OCI-LY3 (cell line): ENCODE measurements around the gene SIT1.

ENCODE experiments used
- CTCF ChIP-seq: fragments of 200-600, 300-600 bp; sonication (generic); IDR thresholded peaks from 2 replicates; pipeline ENCODE4 v1.5.1; 2014; ENCODE audit warnings: antibody characterized with exemption, low read length, low read depth
- EZH2phosphoT487 ChIP-seq: fragments of 200-600 bp; shearing (Covaris generic); IDR thresholded peaks from 2 replicates; pipeline ENCODE4 v1.6.1; 2018; ENCODE audit warnings: antibody characterized with exemption, mixed run types, low read depth

- TF ChIP-seq CTCF (no peak), EZH2phosphoT487 (no peak)
Measured at GRCh38 chr9:35656831-35657545, 6.3 kb upstream of the SIT1 start.
